Measurements from ENCODE around the gene ZCCHC24. TPM values are rescaled to one million over a fixed set of nuclear protein-coding genes. Genes with fewer than 3 reads are reported as not detected.
"Not testable (repeated sequence)": the region's sequence is repeated elsewhere in the genome, so short reads cannot be mapped to it uniquely, and the experiment has no call there.

The ZCCHC24 gene
- polyA plus RNA-seq, 3 donors: 19.5 to 27.9 (median 20.9) TPM

- no peak for DNase-seq (ENCODE audit: extremely low read depth in 1 of 11, low read depth in 9 of 11, low spot score in 4 of 11)
Observed at GRCh38 chr10:79453392-79453791, 8.0 kb upstream of the ZCCHC24 start.

GRCh38 chr10:79452174-79452611, 6.8 kb upstream of the ZCCHC24 start:
- no peak for DNase-seq (ENCODE audit: extremely low read depth in 1 of 11, low read depth in 9 of 11, low spot score in 4 of 11)

GRCh38 chr10:79451046-79451699, 5.7 kb upstream of the ZCCHC24 start:
- DNase-seq (ENCODE audit: extremely low read depth in 1 of 11, low read depth in 9 of 11, low spot score in 4 of 11): no peak

- DNase-seq (ENCODE audit: extremely low read depth in 1 of 11, low read depth in 9 of 11, low spot score in 4 of 11): no peak
Observed at GRCh38 chr10:79449181-79450146, 4.0 kb upstream of the ZCCHC24 start.

- no peak for DNase-seq (ENCODE audit: extremely low read depth in 1 of 11, low read depth in 9 of 11, low spot score in 4 of 11)
Observed at GRCh38 chr10:79448732-79449049, 3.3 kb upstream of the ZCCHC24 start.

- no peak for DNase-seq (ENCODE audit: extremely low read depth in 1 of 11, low read depth in 9 of 11, low spot score in 4 of 11)
Observed at GRCh38 chr10:79447911-79448731, 2.7 kb upstream of the ZCCHC24 start.

GRCh38 chr10:79447249-79447648, 1.8 kb upstream of the ZCCHC24 start:
- DNase-seq (ENCODE audit: extremely low read depth in 1 of 11, low read depth in 9 of 11, low spot score in 4 of 11): not testable (repeated sequence)

GRCh38 chr10:79446758-79447084, 1.3 kb upstream of the ZCCHC24 start:
- no peak for DNase-seq (ENCODE audit: extremely low read depth in 1 of 11, low read depth in 9 of 11, low spot score in 4 of 11)

GRCh38 chr10:79445977-79446757, 743 bp upstream of the ZCCHC24 start:
- peak; percentile 65 to 90 (median 82) for DNase-seq (ENCODE audit: extremely low read depth in 1 of 11, low read depth in 9 of 11, low spot score in 4 of 11)

- peak in 2 of 11 donors; percentile 30 to 47 for DNase-seq (ENCODE audit: extremely low read depth in 1 of 11, low read depth in 9 of 11, low spot score in 4 of 11)
Observed at GRCh38 chr10:79444199-79445119, 965 bp downstream of the ZCCHC24 start.

GRCh38 chr10:79443338-79444198, 1.9 kb downstream of the ZCCHC24 start:
- no peak for DNase-seq (ENCODE audit: extremely low read depth in 1 of 11, low read depth in 9 of 11, low spot score in 4 of 11)

- no peak for DNase-seq (ENCODE audit: extremely low read depth in 1 of 11, low read depth in 9 of 11, low spot score in 4 of 11)
Observed at GRCh38 chr10:79442171-79443040, 3.0 kb downstream of the ZCCHC24 start.

GRCh38 chr10:79441433-79441832, 4.0 kb downstream of the ZCCHC24 start:
- DNase-seq (ENCODE audit: extremely low read depth in 1 of 11, low read depth in 9 of 11, low spot score in 4 of 11): no peak

GRCh38 chr10:79440281-79440680, 5.1 kb downstream of the ZCCHC24 start:
- no peak for DNase-seq (ENCODE audit: extremely low read depth in 1 of 11, low read depth in 9 of 11, low spot score in 4 of 11)

- no peak for DNase-seq (ENCODE audit: extremely low read depth in 1 of 11, low read depth in 9 of 11, low spot score in 4 of 11)
Observed at GRCh38 chr10:79438699-79439085, 6.7 kb downstream of the ZCCHC24 start.

Data from renal cortex interstitium (tissue), 11 donors.